Endothelial cell of umbilical vein (primary cell): ENCODE data around the gene RBM42. TPM values are rescaled to one million over a fixed set of nuclear protein-coding genes. Genes with fewer than 3 reads are reported as not detected.

Source experiments
- BruUV-seq: library from RNA; stranded (reverse); fragments of 400-500 nt; replicated peaks from 2 replicates; lab custom pipeline; 2021; lab: Mats Ljungman, UMichigan
- CTCF ChIA-PET: fragments of 300-600, 350-600 bp; sonication (Branson Sonifier 250); formaldehyde crosslinking; loops from one replicate; lab custom pipeline; 2021; ENCODE audit warnings: antibody characterized with exemption, inconsistent platforms; lab: Charles Lee
- POLR2A ChIA-PET: fragments of 300-600, 350-600 bp; sonication (Branson Sonifier 250); formaldehyde crosslinking; loops from one replicate; lab custom pipeline; 2021; ENCODE audit warnings: antibody characterized with exemption, inconsistent platforms; lab: Charles Lee
- DNase-seq: peaks from one replicate; pipeline ENCODE4 v3.0.0-alpha.2; 2011; ENCODE audit warnings: low read depth, low spot score
- FAIRE-seq: peaks from 2 replicates; lab custom pipeline; 2011; peaks lifted over from hg19 to GRCh38; lab: Jason Lieb, UNC
- H2AFZ ChIP-seq: 2 replicates; pipeline ENCODE4 v1.6.0; 2012; ENCODE audit warnings: low read depth, low read length, control low read depth, inconsistent platforms
- H3K27ac ChIP-seq: 2 replicates; pipeline ENCODE4 v1.5.1; 2011; ENCODE audit warnings: low read depth, mild to moderate bottlenecking, control low read depth, low read length, moderate library complexity; ENCODE audit not compliant: insufficient read depth
- H3K27me3 ChIP-seq, 2 experiments: 2 replicates each; pipeline versions ENCODE4 v1.6.0 to v1.6.1; 2011; ENCODE audit warnings: low read length in 2 of 2, mixed read lengths in 1 of 2; ENCODE audit not compliant: control insufficient read depth in 2 of 2, insufficient read depth in 2 of 2
- H3K36me3 ChIP-seq, 2 experiments: 2 replicates in 1 of 2; 3 replicates in 1 of 2; pipeline ENCODE4 v1.5.1; 2011; ENCODE audit warnings: low read length in 2 of 2, mild to moderate bottlenecking in 1 of 2, moderate library complexity in 1 of 2; ENCODE audit not compliant: control insufficient read depth in 2 of 2, insufficient read depth in 2 of 2; ENCODE audit errors: extremely low read depth in 1 of 2
- H3K4me1 ChIP-seq: 3 replicates; pipeline ENCODE4 v1.5.1; 2011; ENCODE audit warnings: mild to moderate bottlenecking, low read length; ENCODE audit not compliant: control insufficient read depth, insufficient read depth; ENCODE audit errors: extremely low read depth
- H3K4me2 ChIP-seq: 2 replicates; pipeline ENCODE4 v1.6.1; 2011; ENCODE audit warnings: low read length, control low read depth, mixed read lengths; ENCODE audit not compliant: insufficient read depth
- H3K4me3 ChIP-seq, 3 experiments: fragments of 200-600 bp in 1 of 3; sonication (generic), shearing (Covaris generic) in 1 of 3; replicated peaks in 1 of 3; 2 replicates each; pipeline ENCODE4 v1.5.1; 2011 to 2016; ENCODE audit warnings: control low read depth in 3 of 3, low read length in 3 of 3, mild to moderate bottlenecking in 2 of 3, inconsistent platforms in 1 of 3, low read depth in 1 of 3, moderate library complexity in 1 of 3; ENCODE audit not compliant: insufficient read depth in 1 of 3
- H3K79me2 ChIP-seq: 2 replicates; pipeline ENCODE4 v1.6.0; 2012; ENCODE audit warnings: low read length, inconsistent platforms; ENCODE audit not compliant: control insufficient read depth, insufficient read depth
- H3K9ac ChIP-seq: replicated peaks from 2 replicates; pipeline ENCODE3; 2011; ENCODE audit warnings: low read length, control low read depth; ENCODE audit not compliant: insufficient read depth; ENCODE audit errors: extremely low read depth
- H3K9me1 ChIP-seq: replicated peaks from 3 replicates; pipeline ENCODE4 v1.6.0; 2011; ENCODE audit warnings: mild to moderate bottlenecking, low read length; ENCODE audit not compliant: control insufficient read depth, insufficient read depth; ENCODE audit errors: extremely low read depth
- H3K9me3 ChIP-seq: replicated peaks from 2 replicates; pipeline ENCODE4 v1.5.1; 2012; ENCODE audit warnings: low read length, inconsistent platforms; ENCODE audit not compliant: control insufficient read depth, insufficient read depth
- H4K20me1 ChIP-seq: replicated peaks from 2 replicates; pipeline ENCODE3; 2011; ENCODE audit warnings: mild to moderate bottlenecking, low read length; ENCODE audit not compliant: control insufficient read depth, insufficient read depth; ENCODE audit errors: extremely low read depth
- EZH2 ChIP-seq: IDR thresholded peaks from 2 replicates; pipeline ENCODE4 v1.6.1; 2012; ENCODE audit warnings: borderline replicate concordance, low read depth, mild to moderate bottlenecking, moderate library complexity, low read length, inconsistent platforms; ENCODE audit not compliant: severe bottlenecking
- GATA2 ChIP-seq: IDR thresholded peaks from 2 replicates; pipeline ENCODE4 v1.7.0; 2011; ENCODE audit warnings: low read depth, mild to moderate bottlenecking, moderate library complexity, mixed read lengths, low read length; ENCODE audit not compliant: insufficient read length, insufficient read depth
- JUN ChIP-seq: IDR thresholded peaks from 2 replicates; pipeline ENCODE4 v1.6.1; 2011; ENCODE audit warnings: borderline replicate concordance, low read depth; ENCODE audit not compliant: insufficient read length, insufficient read depth
- MAX ChIP-seq: IDR thresholded peaks from 2 replicates; pipeline ENCODE4 v1.6.1; 2011; ENCODE audit not compliant: insufficient read depth, insufficient read length
- POLR2A ChIP-seq: IDR thresholded peaks from 2 replicates; pipeline ENCODE4 v1.6.1; 2012; ENCODE audit warnings: low read depth, mild to moderate bottlenecking, control low read depth, low read length
- POLR2AphosphoS5 ChIP-seq: IDR thresholded peaks from 2 replicates; pipeline ENCODE4 v1.6.1; 2012; ENCODE audit warnings: low read depth, mild to moderate bottlenecking, control low read depth, low read length, moderate library complexity; ENCODE audit not compliant: insufficient read depth
- dilution Hi-C: fragments of 300-500 bp; cut with MboI; formaldehyde crosslinking; loops from one replicate; pipeline ENCODE4 v1.15.0; 2019; ENCODE audit warnings: low sequenced_read_pairs; ENCODE audit not compliant: extremely low pct_ligation_motif_present
- intact Hi-C: fragments of 100-400 bp; cut with micrococcal nuclease; formaldehyde crosslinking; loops from one replicate; pipeline ENCODE4 v1.10.0; 2022
- polyA plus RNA-seq, 4 experiments: library from polyadenylated mRNA; depleted of rRNA in 3 of 4; stranded (reverse) in 3 of 4; unstranded in 1 of 4; fragments of >200 nt; gene quantifications; 2 replicates each; pipeline versions ENCODE4 v1.2.1 to v1.2.3, GENCODE V29; 2011 to 2012; ENCODE audit warnings: missing spikeins in 1 of 4
- total RNA-seq: library from RNA; stranded (reverse); gene quantifications from 2 replicates; pipeline ENCODE4 v1.2.3, GENCODE V29; 2021

RBM42 gene
- total and polyA plus RNA-seq, 2 donors (not counting 3 experiments of a cell fraction or from before 2014, with no cell fraction given) = 78.3 to 97.3 TPM

- H2AFZ ChIP-seq = peak within 1 kb of the TSS; percentile 99
- H3K4me2 ChIP-seq = peak within 1 kb of the TSS; percentile 93
- peaks cover 3% of the 10 kb centered on the region for H3K4me1 ChIP-seq
- H4K20me1 ChIP-seq = no peaks in the 10 kb centered on the region
- no peaks in the 10 kb centered on the region for H3K36me3 ChIP-seq
- H3K27me3 ChIP-seq = no peaks in the 10 kb centered on the region
- TF ChIP-seq GATA2 (no peak), POLR2A (peak; percentile 65), MAX (peak; percentile 39), JUN (peak; percentile 90), EZH2 (no peak), POLR2AphosphoS5 (no peak)
- intact Hi-C loops = loop anchor here (1.0 kb wide), 3 partner anchors 16 to 67 kb away; partner anchors contain the start of gene TMEM147
- no peaks in the 10 kb centered on the region for H3K9me1 ChIP-seq
- peak within 1 kb of the TSS; percentile 76 to 86 (median 84) for H3K4me3 ChIP-seq
- DNase-seq (peak; percentile 94), FAIRE-seq (peak; percentile 93)
- no peaks in the 10 kb centered on the region for H3K79me2 ChIP-seq
- peak within 1 kb of the TSS; percentile 70 for H3K27ac ChIP-seq
- H3K9me3 ChIP-seq = no peaks in the 10 kb centered on the region
- CTCF ChIA-PET = interaction anchor here (0.6 to 0.7 kb wide), 3 partner anchors 64 to 102 kb away, joined by 3 to 4 read pairs (median 3); no protein-coding TSS in a partner anchor
- BruUV-seq = TSS peak; percentile 71
- H3K9ac ChIP-seq = peak within 1 kb of the TSS; percentile 91
- dilution Hi-C loops = no loop called here
- POLR2A ChIA-PET = interaction anchor here (0.7 kb wide), 1 partner anchor 64 kb away, joined by 4 read pairs; no protein-coding TSS in a partner anchor
Observed at GRCh38 chr19:35612559-35613321, 16.1 kb upstream of the RBM42 start, which contains the start of gene HAUS5. Gene HAUS5 (plus strand): TSS chr19:35612735. CDS start chr19:35612795, 60 bp downstream.
